Stimulated activated naive CD8-positive, alpha-beta T cell treated with anti-CD3 and anti-CD28 coated beads, Interleukin-15, amount 100 ng/mL, for 72 hours (primary cell): ENCODE results near the gene BPTF.
"Not testable (repeated sequence)": the region's sequence is repeated elsewhere in the genome, so short reads cannot be mapped to it uniquely, and the experiment has no call there.

Source experiments
- ATAC-seq: fragments of 150-1000 bp; cut with Tn5 transposase; 2 replicates; pipeline ENCODE4 v1.10.0; 2021; ENCODE audit warnings: mild to moderate bottlenecking, moderate library complexity
- DNase-seq, 2 donors: peaks; one replicate each; pipeline ENCODE4 v3.0.0; 2021 to 2022
- H3K27ac Mint-ChIP-seq, 2 donors: one replicate each; pipeline ENCODE4 v1.8.0; 2022; ENCODE audit warnings: mild to moderate bottlenecking in 2 of 2, mixed read lengths in 2 of 2, moderate library complexity in 2 of 2
- H3K27me3 Mint-ChIP-seq: one replicate; pipeline ENCODE4 v1.8.0; 2022; ENCODE audit warnings: mixed read lengths
- H3K4me1 Mint-ChIP-seq: one replicate; pipeline ENCODE4 v1.8.0; 2022; ENCODE audit warnings: mild to moderate bottlenecking, mixed read lengths
- H3K4me3 Mint-ChIP-seq, 2 donors: one replicate each; pipeline ENCODE4 v1.8.0; 2022; ENCODE audit warnings: mild to moderate bottlenecking in 2 of 2, mixed read lengths in 2 of 2, moderate library complexity in 1 of 2
- H3K9me3 Mint-ChIP-seq, 2 donors: one replicate each; pipeline ENCODE4 v1.8.0; 2022; ENCODE audit warnings: mixed read lengths in 2 of 2

BPTF gene

DNA sequence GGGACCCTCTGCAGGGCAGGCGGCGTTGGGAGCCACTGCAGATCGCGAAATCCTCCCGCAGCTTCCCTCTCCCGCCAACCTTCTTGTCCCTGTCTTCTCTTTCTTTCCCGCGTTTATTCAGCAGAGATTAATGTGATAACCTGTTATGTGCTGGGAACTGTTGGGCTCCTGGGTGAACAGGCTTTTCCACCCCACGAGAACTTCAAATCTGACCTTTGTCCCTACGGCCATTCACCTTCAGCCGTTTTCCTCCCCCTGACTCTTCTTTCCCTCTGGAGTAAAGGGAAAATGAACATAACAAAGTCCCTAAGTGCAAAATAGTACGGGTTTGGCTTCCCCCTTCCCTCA lies 195.1 kb downstream of the BPTF start:
- peak overlapping the region; percentile 93 to 100 for H3K27ac Mint-ChIP-seq
- DNase-seq (no peak), ATAC-seq (peak; percentile 21)
- H3K4me3 Mint-ChIP-seq = peak overlapping the region; percentile 79 to 95
- H3K4me1 Mint-ChIP-seq = peaks cover 17% of the 10 kb centered on the region
- no peaks in the 10 kb centered on the region for H3K27me3 Mint-ChIP-seq
- no peaks in the 10 kb centered on the region for H3K9me3 Mint-ChIP-seq

DNA sequence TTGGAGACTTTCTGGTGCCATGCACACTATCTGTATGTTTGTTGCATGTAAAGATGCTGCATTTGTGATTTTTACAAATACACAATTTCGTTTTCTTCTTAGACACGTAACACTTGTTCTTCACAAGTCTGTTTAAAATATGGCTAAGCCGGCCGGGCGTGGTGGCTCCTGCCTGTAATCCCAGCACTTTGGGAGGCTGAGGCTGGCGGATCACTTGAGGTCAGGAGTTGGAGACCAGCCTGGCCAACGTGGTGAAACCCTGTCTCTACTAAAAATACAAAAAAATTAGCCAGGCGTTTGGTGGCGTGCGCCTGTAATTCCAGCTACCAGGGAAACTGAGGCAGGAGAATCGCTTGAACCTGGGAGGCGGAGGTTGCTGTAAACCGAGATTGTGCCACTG lies 195.5 kb downstream of the BPTF start:
- H3K4me1 Mint-ChIP-seq = peaks cover 17% of the 10 kb centered on the region
- ATAC-seq = not testable (repeated sequence)
- peak overlapping the region; percentile 93 to 100 for H3K27ac Mint-ChIP-seq

DNA sequence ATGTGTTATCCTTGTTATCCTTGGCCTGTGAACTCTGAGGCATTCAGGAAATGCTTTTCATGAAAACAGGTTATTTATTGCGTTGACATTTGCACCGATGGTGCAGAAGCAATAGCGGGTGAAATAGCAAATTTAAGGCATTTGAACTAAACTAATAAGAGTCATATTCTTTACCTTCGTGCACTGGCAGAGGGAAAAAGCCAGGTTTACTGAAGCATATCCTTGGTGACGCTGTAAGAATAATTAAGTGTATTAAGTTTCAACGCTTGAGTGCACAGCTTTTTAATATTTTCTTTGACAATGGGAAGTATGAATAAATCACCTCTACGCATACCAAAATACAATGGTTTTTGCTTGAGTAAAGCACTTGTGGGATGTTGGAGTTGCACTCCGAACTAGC lies 196.7 kb downstream of the BPTF start:
- no peaks in the 10 kb centered on the region for H3K27me3 Mint-ChIP-seq
- DNase-seq = no peak
- no peak overlapping the region for H3K4me3 Mint-ChIP-seq
- no peak for ATAC-seq
- no peak overlapping the region for H3K27ac Mint-ChIP-seq
- peaks cover 17% of the 10 kb centered on the region for H3K4me1 Mint-ChIP-seq
- H3K9me3 Mint-ChIP-seq = no peaks in the 10 kb centered on the region

More for the DNA sequence above, 195.5 kb downstream of the BPTF start:
- DNase-seq, H3K9me3 Mint-ChIP-seq, H3K27me3 Mint-ChIP-seq: not testable (repeated sequence)
- H3K4me3 Mint-ChIP-seq = peak overlapping the region; percentile 79 to 95

DNA sequence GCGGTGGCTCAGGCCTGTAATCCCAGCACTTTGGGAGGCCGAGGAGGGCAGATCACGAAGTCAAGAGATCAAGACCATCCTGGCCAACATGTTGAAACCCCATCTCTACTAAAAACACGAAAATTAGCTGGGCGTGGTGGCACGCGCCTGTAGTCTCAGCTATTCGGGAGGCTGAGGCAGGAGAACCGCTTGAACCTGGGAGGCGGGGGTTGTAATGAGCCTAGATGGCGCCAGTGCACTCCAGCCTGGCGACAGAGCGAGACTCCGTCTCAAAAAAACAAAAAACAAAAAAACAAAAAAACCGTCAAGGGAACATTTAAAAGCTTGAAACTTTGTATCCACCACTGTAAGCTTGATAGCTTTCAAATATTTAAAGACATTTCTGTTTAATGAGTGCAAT lies 197.2 kb downstream of the BPTF start:
- H3K27ac Mint-ChIP-seq, H3K4me3 Mint-ChIP-seq, ATAC-seq, DNase-seq, H3K27me3 Mint-ChIP-seq, H3K9me3 Mint-ChIP-seq: not testable (repeated sequence)
- peaks cover 17% of the 10 kb centered on the region for H3K4me1 Mint-ChIP-seq

DNA sequence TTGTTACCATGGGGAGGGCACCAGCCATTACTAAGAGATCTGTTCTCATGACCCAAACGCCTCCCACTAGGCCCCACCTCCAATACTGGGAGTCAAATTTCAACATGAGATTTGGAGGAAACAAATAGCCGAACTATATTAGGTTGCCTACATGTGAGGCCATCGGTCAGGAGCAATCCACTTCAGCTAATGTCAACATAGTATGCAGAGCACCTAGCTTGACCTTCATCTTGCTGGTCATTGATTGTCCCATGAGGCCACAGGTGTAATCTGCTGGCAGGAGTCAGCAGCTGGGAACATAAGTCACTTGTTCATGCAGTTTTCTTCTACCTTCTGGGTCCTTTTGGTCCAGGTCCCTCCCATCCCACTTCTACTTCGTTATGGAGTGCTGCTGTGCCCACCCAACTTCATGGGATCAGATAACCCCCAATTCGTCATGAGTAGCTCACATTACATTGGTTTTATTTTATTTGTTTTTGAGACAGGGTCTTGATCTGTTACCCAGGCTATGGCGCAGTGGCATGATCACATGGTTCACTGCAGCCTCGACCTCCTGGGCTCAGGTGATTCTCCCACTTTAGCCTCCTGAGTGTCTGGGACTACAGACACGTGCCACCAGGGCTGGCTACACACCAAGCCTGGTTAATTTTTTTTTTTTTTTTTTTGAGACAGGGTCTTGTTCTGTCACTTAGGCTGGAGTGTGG lies 204.4 kb downstream of the BPTF start:
- Mint-ChIP-seq H3K27ac (no peak overlapping the region), H3K27me3 (no peaks in the 10 kb centered on the region)
- no peak for ATAC-seq

More for the DNA sequence above, 204.4 kb downstream of the BPTF start:
- no peaks in the 10 kb centered on the region for H3K4me1 Mint-ChIP-seq
- H3K9me3 Mint-ChIP-seq = no peaks in the 10 kb centered on the region
- H3K4me3 Mint-ChIP-seq = no peak overlapping the region
- no peak for DNase-seq
